Brain pericyte (primary cell): ENCODE data around the gene NKIRAS2.
"Not testable (repeated sequence)": the region's sequence is repeated elsewhere in the genome, so short reads cannot be mapped to it uniquely, and the experiment has no call there.

Source experiments
- DNase-seq: peaks from one replicate; pipeline ENCODE4 v3.0.0-alpha.2; 2012; ENCODE audit warnings: low read depth, low spot score

NKIRAS2 gene

GRCh38 chr17:41998497-41998896 is 21.4 kb upstream of the NKIRAS2 start:
- DNase-seq, result no peak

- no peak for DNase-seq
Measured at GRCh38 chr17:42000413-42001133, 19.3 kb upstream of the NKIRAS2 start.

GRCh38 chr17:42001729-42002128 is 18.2 kb upstream of the NKIRAS2 start:
- DNase-seq, result no peak

GRCh38 chr17:42002175-42002791 is 17.6 kb upstream of the NKIRAS2 start:
- DNase-seq, result no peak

- no peak for DNase-seq
Measured at GRCh38 chr17:42002792-42003301, 17.0 kb upstream of the NKIRAS2 start.

GRCh38 chr17:42005166-42005565 is 14.7 kb upstream of the NKIRAS2 start:
- DNase-seq, result no peak

- DNase-seq, result no peak
Measured at GRCh38 chr17:42009170-42009569, 10.7 kb upstream of the NKIRAS2 start.

GRCh38 chr17:42010266-42010680 is 9.6 kb upstream of the NKIRAS2 start:
- DNase-seq, result not testable (repeated sequence)

- no peak for DNase-seq
Measured at GRCh38 chr17:42010898-42011516, 8.9 kb upstream of the NKIRAS2 start.

- DNase-seq, result not testable (repeated sequence)
Measured at GRCh38 chr17:42012363-42012762, 7.5 kb upstream of the NKIRAS2 start.

GRCh38 chr17:42013740-42014139 is 6.2 kb upstream of the NKIRAS2 start:
- not testable (repeated sequence) for DNase-seq

- no peak for DNase-seq
Measured at GRCh38 chr17:42016411-42016831, 3.5 kb upstream of the NKIRAS2 start.

GRCh38 chr17:42016941-42017865 is 2.7 kb upstream of the NKIRAS2 start, which contains the start of gene DNAJC7:
Gene DNAJC7 (minus strand): TSS chr17:42017439. CDS start chr17:42017416, 23 bp downstream.
- DNase-seq, result peak; percentile 60

- no peak for DNase-seq
Measured at GRCh38 chr17:42017866-42018200, 2.1 kb upstream of the NKIRAS2 start.

GRCh38 chr17:42018339-42018738 is 1.6 kb upstream of the NKIRAS2 start:
- DNase-seq, result no peak

GRCh38 chr17:42018988-42019387 is 902 bp upstream of the NKIRAS2 start:
- no peak for DNase-seq

- DNase-seq, result not testable (repeated sequence)
Measured at GRCh38 chr17:42020845-42021244, 955 bp downstream of the NKIRAS2 start.

GRCh38 chr17:42023524-42024349 is 3.8 kb downstream of the NKIRAS2 start:
- no peak for DNase-seq

GRCh38 chr17:42025191-42025579 is 5.3 kb downstream of the NKIRAS2 start:
- no peak for DNase-seq

GRCh38 chr17:42025936-42026335 is 6.0 kb downstream of the NKIRAS2 start:
- DNase-seq, result no peak
